GM12872 (cell line): Measurements from ENCODE around the gene NOL4L.

Source experiments
- TF ChIP-seq, protein P1 (sequence below): IDR thresholded peaks from 3 replicates; pipeline ENCODE4 v1.5.1; 2011; ENCODE audit warnings: low read depth, mild to moderate bottlenecking, low read length, moderate library complexity; ENCODE audit not compliant: insufficient read depth

NOL4L gene

DNA sequence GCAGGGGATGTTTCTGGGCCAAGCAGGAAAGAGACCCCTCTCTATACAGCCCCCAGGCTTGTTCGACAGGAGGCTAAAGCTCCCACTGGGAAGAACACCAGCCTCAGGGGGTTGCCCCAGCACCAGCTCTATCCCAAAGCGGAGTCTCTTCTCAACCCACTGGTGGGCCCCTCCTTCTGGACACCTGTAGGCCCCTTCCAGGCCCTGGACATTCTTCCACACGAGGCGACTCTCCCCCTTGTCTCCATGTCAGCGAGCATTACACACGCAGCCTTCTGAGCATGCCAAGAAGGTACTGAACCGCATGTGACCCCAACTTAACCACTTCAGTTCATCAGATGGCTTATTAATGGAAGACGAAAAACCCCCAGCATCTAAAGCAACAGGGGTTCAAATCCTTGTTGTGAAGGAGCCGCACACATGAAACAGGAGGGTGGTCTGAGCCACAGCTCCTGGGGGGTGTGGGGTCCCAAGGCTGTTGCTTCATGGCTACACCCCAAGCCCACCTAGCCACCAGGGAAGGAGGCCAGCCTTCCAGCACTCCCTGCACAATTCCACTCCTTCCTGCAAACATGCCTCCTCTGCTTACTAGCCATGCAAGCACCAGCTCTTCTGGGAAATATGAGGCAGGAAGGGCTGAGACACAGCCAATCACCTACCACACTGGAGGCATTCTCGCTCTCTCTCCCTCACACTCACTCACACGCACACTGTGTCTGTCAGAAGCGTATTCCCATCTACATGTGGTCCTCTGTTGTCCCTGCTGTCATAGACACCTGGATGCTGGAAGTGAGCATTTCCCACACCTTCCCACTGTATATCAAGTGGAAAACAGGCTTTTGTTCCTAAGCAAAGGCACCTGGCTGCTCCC, 104.5 kb downstream of the NOL4L start:
- TF ChIP-seq, protein P1, sequence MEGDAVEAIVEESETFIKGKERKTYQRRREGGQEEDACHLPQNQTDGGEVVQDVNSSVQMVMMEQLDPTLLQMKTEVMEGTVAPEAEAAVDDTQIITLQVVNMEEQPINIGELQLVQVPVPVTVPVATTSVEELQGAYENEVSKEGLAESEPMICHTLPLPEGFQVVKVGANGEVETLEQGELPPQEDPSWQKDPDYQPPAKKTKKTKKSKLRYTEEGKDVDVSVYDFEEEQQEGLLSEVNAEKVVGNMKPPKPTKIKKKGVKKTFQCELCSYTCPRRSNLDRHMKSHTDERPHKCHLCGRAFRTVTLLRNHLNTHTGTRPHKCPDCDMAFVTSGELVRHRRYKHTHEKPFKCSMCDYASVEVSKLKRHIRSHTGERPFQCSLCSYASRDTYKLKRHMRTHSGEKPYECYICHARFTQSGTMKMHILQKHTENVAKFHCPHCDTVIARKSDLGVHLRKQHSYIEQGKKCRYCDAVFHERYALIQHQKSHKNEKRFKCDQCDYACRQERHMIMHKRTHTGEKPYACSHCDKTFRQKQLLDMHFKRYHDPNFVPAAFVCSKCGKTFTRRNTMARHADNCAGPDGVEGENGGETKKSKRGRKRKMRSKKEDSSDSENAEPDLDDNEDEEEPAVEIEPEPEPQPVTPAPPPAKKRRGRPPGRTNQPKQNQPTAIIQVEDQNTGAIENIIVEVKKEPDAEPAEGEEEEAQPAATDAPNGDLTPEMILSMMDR, result no peak

DNA sequence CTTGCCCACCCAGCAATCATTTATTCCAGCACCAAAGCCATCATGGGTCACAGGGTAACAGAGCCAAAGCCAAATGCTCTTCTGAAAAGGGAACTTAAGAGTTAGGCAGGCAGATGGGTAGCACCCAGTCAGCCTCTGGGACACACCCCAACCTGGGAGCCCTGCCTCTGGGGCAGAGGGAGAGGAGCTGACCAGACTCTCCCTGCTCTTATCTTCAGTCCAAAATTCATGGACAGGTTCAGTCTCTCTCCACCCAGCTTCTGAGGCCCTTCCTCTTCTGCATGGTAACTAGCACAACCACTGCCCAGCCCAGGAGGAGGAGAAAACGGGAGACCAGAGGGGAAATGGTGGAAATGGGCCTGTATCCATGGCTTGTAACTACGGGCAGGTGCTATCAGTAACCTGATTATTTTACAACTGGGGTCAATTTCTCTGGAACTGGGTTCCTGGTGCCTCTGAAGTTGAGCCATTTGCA, 105.4 kb downstream of the NOL4L start:
- TF ChIP-seq, protein P1, result no peak

DNA sequence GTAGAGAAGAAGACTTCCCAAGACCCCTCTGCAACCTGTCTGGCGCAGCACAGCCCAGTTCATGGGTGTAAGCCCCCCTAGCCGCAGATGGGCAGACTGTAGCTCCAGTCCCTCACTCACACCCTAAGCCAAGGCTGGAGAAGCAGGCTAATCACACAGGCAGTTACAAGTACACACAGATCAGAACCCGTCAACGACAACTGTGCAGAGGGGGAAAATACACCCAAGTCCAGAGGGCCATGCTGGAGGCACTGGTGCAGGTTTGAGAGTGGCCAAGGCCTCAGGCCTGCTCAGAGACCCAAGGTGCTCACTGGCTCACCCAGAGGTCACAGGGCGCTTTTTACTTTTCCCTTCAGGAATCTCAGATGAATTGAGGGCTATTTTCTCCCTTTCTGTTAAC, 106.1 kb downstream of the NOL4L start:
- TF ChIP-seq, protein P1, result no peak

DNA sequence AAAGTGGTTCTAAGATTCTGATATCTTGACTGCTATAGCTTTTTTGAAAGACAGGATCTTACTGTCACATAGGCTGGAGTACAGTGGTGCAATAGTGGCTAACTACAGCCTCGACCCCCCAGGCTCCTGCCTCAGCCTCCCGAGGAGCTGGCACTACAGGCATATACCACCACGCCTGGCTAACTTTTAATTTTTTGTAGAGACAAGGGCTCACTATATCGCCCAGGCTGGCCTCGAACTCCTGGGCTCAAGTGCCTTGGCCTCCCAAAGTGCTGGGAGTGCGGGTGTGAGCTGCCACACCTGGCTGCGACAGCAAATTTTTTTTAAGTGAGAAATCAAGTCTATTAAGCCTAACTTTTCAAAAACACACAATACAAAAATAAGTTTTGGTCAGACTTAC, 106.6 kb downstream of the NOL4L start:
- TF ChIP-seq, protein P1, result no peak

DNA sequence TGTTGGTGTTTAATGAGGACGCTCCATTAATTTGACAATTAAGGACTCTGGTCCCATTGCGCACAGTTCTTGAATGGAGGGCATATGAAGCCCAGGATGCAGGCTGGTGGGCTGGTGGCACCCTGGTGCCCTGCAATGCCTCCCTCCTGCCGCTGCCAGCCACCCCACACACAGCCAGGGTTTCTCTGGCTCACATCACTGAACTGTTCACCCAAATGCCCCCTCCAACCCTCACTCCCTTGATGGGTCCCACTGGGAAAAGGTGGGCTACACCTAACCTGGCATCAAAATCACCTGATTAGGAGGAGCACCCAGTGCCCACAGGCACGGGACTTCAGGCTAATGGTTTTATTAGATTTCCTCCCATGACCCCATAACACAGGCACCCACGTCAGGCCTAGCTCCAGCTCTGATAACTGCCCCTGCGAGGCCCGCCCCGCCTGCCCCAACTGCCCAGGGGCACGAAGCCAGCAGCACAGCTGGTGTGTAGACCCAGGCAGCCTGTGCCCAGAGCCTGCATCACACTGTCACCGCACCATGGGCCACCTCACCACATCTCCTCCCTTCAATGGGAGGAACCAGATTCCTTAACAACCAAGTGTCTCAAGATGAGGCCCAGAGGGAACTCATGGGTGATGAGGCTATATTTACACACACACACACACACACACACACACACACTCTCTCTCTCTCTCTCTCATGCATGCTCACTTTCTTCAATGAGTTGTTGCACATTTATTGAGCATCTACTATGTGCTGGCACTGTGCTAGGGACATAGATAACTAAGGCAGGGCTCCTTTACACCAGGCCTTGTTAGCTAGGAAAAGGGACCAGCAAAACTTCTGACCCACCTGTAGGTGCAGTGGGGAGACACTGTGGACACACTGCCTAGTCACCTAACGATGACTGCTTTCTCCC, 107.3 kb downstream of the NOL4L start:
- TF ChIP-seq, protein P1, result no peak

DNA sequence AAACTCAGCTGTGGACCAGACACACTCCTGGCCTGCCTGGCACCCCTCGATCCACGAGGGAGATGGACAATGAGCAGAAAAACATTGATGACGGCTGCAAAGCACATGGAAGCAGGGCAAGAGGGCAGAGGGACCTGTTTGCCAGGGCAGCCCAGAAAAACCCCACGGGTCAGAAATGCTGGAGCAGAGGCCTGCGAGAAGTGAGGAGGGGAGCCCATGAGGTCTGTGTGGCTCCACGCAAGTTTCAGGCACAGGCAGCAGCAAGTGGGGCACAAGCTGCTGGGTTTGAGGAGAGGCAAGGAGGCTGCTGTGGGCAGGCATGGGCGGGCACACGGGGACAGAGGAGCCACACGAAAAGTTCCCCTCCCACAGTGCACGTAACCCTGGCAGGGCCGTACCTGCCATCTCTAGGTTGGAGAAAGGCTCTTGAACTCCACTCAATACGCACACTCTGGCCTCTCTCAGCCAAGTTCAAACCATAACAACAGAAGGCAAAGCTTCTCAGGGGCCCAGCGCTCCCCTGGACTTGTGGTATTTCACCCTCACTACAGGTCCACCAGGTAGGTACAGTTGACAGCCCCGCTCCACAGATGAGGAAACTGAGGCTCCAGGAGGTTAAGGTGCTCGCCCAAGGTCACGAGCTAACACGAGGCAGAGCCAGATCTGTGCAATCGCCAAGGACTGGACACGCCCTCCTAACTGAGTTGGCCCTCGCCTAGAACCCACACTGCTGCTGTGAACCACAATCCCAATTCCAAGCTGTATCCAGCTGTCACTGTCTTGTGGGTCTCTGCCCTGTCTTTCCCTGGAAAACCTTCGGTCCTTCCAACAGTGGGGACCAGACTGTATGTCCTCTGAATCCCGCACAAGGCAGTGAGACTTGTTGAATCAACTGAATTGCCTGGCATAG, 108.2 kb downstream of the NOL4L start:
- TF ChIP-seq, protein P1, result no peak
